Measurements from ENCODE around the gene MYO9A.

The MYO9A gene, protein sequence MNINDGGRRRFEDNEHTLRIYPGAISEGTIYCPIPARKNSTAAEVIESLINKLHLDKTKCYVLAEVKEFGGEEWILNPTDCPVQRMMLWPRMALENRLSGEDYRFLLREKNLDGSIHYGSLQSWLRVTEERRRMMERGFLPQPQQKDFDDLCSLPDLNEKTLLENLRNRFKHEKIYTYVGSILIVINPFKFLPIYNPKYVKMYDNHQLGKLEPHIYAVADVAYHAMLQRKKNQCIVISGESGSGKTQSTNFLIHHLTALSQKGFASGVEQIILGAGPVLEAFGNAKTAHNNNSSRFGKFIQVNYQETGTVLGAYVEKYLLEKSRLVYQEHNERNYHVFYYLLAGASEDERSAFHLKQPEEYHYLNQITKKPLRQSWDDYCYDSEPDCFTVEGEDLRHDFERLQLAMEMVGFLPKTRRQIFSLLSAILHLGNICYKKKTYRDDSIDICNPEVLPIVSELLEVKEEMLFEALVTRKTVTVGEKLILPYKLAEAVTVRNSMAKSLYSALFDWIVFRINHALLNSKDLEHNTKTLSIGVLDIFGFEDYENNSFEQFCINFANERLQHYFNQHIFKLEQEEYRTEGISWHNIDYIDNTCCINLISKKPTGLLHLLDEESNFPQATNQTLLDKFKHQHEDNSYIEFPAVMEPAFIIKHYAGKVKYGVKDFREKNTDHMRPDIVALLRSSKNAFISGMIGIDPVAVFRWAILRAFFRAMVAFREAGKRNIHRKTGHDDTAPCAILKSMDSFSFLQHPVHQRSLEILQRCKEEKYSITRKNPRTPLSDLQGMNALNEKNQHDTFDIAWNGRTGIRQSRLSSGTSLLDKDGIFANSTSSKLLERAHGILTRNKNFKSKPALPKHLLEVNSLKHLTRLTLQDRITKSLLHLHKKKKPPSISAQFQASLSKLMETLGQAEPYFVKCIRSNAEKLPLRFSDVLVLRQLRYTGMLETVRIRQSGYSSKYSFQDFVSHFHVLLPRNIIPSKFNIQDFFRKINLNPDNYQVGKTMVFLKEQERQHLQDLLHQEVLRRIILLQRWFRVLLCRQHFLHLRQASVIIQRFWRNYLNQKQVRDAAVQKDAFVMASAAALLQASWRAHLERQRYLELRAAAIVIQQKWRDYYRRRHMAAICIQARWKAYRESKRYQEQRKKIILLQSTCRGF (N-terminal part only)

GRCh38 chr15:72118017-72118978 is at the start of gene MYO9A, which contains the start of gene SENP8:
MYO9A (minus strand) TSS chr15:72118150; CDS start chr15:72046563, 71,587 bp downstream.
SENP8 (plus strand) TSS chr15:72118403; CDS start chr15:72139624, 21,221 bp downstream.
- DNase-seq (ENCODE audit: low read depth, low spot score), result peak; percentile 95

DNA sequence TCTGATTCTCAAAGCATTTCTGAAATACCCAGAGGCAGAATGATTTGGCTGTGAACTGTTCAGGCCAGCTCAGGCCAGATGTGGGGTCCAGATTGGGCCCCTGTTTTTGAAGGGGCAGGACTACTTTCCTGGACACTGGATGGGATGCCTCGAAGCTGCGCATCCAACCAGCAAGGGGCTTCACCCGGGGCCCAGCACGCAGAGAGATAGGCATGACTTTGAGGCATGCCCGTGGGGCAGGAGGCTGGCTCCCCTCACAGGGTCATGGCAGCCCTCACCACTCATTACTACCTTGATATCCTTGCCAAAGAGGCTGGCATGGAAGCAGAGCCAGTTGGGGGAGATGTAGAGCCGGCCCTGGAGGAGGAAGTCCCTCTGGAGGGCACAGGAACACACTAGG is 49.5 kb upstream of the MYO9A start:
- no peak for DNase-seq (ENCODE audit: low read depth, low spot score)

GRCh38 chr15:72166716-72167417 is 48.9 kb upstream of the MYO9A start:
- no peak for DNase-seq (ENCODE audit: low read depth, low spot score)

DNA sequence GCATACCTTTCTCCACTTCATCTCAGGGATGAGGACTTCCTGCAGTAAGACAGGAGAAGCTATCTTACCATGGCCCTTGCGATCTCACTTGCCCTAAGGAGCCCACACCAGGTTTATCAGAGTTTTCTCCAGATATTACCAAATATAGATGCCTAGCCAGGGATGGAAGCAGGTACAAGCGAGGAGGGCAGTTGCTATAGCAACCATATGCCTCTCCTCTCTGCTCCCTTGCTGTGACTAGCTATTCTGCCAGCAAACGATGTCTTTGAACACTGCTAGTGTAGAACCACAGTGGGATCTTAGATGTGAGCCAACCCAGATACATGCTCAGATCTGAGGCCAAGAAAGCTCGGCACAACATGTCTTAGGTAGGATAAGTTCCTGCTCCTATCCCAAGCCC is 45.8 kb upstream of the MYO9A start:
- no peak for DNase-seq (ENCODE audit: low read depth, low spot score)

GRCh38 chr15:72162569-72162968 is 44.6 kb upstream of the MYO9A start:
- no peak for DNase-seq (ENCODE audit: low read depth, low spot score)

- no peak for DNase-seq (ENCODE audit: low read depth, low spot score)
These were observed 43.6 kb upstream of the MYO9A start for GRCh38 chr15:72161361-72162132.

DNA sequence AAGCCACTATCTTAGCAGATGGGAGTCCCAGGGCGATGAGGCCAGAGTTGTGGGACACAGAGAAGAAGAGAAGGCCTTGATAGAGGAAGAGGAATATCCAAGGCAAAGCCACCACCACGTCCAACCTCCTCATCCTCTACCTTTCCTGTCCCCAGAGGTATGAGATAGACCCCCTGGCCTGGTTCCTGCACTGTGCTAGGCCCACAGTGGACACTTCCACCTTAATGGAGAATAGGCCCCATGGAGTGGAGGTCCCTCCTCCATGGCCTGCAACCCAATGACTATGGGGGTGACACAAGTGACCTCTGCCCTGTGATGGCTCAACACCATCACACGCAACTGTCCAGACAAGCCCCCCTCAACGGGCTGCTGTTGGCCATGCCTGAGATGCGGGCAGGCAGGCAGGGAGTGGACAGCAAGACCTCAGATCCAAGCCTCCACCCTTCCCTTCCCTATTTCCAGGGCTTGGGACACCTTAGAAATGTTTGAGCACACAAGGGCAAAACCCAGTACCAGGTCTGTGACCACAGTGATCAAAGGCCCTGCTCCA is 42.8 kb upstream of the MYO9A start:
- DNase-seq (ENCODE audit: low read depth, low spot score), result no peak

DNA sequence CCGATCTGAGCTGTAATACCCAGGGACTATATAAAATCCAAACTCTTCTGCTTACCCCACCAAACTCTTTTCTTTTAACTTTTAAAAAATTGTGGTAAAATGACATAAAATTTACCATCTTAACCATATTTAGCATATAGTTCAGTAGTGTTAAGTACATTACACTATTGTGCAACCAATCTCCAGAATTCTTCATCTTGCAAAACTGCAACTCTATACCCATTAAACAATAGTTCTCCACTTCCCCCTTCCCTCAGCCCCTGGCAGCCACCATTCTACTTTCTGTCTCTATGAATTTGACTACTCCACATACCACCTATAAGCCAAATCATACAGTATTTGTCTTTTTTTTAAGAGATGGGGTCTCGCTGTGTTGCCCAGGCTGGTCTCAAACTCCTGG is 39.0 kb upstream of the MYO9A start:
- no peak for DNase-seq (ENCODE audit: low read depth, low spot score)

GRCh38 chr15:72155635-72156616 is 38.0 kb upstream of the MYO9A start:
- DNase-seq (ENCODE audit: low read depth, low spot score), result peak; percentile 37

GRCh38 chr15:72155003-72155621 is 37.2 kb upstream of the MYO9A start:
- DNase-seq (ENCODE audit: low read depth, low spot score), result no peak

DNA sequence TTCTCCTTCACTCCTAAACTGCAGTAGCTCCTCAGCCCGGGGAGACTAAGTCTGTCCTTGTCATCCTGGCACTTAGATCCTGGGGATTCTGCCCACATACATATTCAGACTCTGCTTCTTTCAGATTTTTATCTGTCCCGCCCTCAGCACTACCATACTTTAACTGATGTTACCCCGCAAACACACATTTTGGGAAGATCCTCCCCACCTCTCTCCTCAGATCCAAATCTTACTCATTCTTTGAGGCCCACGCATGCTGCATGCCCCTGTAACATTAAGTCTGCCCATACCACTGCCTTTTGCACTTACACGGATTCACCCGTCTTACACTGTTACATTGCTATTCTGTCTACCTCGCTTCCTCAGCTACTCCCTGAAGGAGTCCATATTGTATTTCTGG is 36.4 kb upstream of the MYO9A start:
- no peak for DNase-seq (ENCODE audit: low read depth, low spot score)

- no peak for DNase-seq (ENCODE audit: low read depth, low spot score)
These were observed 35.5 kb upstream of the MYO9A start for GRCh38 chr15:72153269-72154000.

DNA sequence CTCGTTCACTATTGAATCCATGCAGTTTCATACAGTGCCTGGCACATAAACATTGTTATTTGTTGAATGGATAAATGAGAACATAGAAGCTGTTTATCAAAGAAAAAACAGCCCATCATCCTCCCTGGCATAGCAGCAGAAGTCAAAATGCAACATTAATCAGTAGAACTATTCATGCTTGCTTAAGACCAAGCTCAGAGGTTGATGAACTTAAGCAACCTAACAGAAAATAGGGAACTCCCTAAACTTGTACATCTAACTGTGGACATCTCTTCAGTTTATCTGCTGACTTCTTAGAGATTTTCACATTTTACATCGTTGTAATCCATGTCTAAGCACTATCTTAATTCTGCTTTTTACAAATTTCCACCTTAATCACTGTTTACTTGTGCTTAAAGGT is 29.5 kb upstream of the MYO9A start:
- no peak for DNase-seq (ENCODE audit: low read depth, low spot score)

DNA sequence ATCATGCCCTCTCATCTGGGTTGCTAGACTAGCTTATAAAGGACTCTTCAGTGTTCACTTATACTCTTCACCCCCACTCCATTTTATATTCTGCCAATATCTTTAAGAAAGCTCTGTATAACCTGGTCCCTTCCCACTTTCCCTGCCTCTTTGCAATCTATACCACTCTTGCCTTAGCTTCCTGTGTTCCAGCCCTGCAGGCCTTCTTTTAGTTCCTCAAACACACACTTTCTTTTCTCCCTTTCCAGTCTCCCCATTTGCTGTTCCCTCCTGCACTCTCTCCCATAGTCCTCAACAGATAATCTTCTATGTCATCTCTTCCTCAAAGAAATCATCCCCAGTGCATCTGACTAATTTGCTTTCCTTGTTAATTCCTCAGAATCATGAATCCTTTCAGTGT is 29.0 kb upstream of the MYO9A start:
- DNase-seq (ENCODE audit: low read depth, low spot score), result no peak

DNA sequence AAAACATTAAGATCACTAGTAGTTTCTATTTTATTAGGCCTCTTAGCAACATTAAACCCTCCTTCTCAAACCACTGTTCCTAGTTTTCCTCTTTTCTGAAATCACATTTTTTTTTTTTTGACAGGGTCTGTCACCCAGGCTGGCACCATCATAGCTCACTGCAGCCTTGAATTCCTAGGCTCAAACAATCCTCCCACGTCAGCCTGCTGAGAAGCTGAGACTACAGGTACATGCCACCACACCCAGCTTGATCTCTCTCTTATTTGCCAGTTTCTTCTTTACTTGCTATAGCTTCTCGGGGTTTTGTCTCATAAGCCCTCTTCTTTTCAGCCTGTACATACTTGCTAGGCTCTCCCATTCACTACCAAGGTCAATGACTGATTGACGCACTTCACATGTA is 28.3 kb upstream of the MYO9A start:
- no peak for DNase-seq (ENCODE audit: low read depth, low spot score)

- DNase-seq (ENCODE audit: low read depth, low spot score), result no peak
These were observed 23.5 kb upstream of the MYO9A start for GRCh38 chr15:72141171-72142084.

Data from brain pericyte (primary cell).